SK-N-MC (cell line): ENCODE data around the gene HINFP.

ENCODE experiments used
- EZH2 ChIP-seq: fragments of 200-600 bp; sonication (generic); IDR thresholded peaks from one replicate; pipeline ENCODE4 v1.6.1; 2017; ENCODE audit warnings: antibody characterized with exemption
- FOXP2 ChIP-seq: optimal IDR thresholded peaks from 2 replicates; pipeline ENCODE3; 2011; ENCODE audit warnings: mild to moderate bottlenecking, moderate library complexity; ENCODE audit not compliant: insufficient read depth; ENCODE audit errors: extremely low read length, control extremely low read depth
- POLR2AphosphoS5 ChIP-seq: IDR thresholded peaks from 2 replicates; pipeline ENCODE4 v1.6.1; 2012; ENCODE audit warnings: mild to moderate bottlenecking, low read depth, low read length, borderline replicate concordance

- TF ChIP-seq EZH2 (no peak), POLR2AphosphoS5 (no peak), FOXP2 (no peak)
Measured at GRCh38 chr11:119156496-119156895, 35.1 kb downstream of the HINFP start.
